Measurements from ENCODE around the gene CPB2.

The CPB2 gene, protein sequence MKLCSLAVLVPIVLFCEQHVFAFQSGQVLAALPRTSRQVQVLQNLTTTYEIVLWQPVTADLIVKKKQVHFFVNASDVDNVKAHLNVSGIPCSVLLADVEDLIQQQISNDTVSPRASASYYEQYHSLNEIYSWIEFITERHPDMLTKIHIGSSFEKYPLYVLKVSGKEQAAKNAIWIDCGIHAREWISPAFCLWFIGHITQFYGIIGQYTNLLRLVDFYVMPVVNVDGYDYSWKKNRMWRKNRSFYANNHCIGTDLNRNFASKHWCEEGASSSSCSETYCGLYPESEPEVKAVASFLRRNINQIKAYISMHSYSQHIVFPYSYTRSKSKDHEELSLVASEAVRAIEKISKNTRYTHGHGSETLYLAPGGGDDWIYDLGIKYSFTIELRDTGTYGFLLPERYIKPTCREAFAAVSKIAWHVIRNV

DNA sequence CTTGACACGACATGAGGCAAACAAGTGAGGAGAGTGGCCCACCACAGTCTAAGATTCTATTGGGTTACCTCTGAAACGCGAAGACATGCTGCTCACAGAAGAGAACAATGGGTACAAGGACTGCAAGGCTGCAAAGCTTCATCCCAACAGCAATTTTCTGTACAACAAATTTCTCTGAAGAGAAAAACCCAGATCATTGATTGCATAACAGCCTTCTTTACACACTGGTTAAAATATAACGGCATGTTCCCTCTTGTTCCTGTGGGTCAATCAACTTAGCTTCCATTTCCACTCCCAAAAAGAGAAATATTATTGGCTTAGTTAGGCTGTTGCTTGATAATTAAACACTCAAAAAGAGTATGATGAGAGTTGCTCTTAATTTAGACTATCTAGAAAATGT, at the start of gene CPB2:
Gene CPB2 (minus strand): TSS at position 166 of the 400 bp plus-strand sequence. CDS start 24 bp downstream, at position 142.
- DNase-seq: no peak

DNA sequence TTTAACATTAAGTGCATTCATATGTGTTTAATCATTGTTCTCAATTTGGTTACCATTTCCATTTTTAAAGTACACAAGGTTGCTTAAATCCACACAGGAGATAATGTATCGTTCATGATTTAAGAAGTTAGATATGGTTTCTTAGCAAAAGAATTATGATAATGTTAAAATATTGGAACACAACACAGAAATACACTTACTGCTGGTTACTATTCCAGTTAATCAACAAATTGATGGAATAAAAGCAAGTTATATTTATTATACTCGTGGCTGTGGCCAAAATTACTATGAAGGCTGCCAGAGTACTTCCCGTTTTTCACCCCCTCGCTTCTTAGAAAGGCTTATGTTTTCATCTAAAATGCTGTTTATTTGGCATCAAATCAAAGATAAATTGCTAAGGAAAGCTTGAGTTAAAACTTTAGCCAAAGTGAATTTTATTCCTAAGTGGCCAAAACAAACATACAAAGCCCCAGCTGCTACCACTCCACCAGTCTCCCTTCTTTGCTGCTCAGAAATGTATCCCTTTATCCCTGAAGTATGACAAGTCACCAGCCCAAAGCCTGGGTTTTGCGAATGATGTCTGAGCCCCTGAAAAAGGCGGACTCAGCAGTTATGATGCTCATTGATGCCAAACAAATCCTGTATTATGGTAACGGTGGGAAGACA, 49.4 kb upstream of the CPB2 start:
- DNase-seq: no peak

DNA sequence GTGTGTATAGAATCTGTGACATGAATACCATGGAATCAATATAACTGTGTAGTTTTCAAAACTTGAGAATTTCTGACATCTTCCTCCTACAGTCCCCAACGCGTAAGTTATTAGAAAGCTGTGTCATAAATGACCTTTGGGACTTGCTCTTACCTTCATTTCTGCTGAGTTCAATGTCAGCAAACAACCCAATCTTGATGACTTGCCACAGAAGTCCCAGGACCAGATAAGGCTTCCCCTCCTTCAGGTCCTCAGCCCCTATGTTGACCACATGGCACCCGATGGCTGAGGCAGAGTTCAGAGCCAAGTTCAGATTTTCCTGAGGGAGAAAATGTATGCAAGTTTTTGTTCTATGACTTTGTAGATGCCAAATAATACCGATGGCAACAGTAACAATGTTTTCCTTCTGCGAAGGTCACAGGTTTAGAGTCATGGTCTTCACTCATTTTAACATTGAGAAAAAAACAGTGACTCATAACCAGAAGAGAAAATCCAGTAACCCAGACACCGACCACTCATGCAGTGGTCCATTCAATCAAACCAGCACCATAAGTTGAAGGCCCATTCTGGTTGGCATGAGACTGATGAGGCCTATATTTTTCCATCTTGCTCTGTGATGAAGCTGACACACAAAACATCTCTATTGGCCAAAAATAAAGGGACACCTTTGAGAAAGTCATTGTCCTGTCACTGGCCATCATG, 47.9 kb upstream of the CPB2 start:
- no peak for DNase-seq

DNA sequence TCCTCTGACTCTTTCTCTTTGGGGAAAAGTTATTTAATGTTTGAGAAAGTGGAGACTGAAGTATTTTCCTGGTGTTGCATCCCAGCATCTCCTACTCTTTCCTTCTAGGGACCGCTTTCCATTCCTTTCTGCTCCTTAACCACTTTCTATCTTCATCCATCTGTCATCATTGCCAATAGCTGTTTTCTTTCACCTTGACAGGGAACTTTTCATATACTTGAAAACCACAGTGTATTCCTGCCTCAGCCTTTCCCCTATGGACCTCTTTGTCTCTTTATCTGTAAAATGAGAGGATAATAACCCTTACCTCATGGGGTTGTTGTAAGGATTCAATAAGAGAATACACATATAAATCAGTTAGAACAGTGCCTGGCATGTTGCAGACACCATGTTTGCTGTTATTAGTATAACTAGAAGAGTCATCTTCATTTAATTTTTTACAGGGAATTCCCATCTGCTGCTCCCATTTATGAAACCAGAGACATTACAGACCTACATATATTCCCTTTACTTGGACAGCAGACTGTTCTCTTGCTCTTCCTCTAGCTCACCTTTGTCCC, 45.4 kb upstream of the CPB2 start:
- DNase-seq: no peak

DNA sequence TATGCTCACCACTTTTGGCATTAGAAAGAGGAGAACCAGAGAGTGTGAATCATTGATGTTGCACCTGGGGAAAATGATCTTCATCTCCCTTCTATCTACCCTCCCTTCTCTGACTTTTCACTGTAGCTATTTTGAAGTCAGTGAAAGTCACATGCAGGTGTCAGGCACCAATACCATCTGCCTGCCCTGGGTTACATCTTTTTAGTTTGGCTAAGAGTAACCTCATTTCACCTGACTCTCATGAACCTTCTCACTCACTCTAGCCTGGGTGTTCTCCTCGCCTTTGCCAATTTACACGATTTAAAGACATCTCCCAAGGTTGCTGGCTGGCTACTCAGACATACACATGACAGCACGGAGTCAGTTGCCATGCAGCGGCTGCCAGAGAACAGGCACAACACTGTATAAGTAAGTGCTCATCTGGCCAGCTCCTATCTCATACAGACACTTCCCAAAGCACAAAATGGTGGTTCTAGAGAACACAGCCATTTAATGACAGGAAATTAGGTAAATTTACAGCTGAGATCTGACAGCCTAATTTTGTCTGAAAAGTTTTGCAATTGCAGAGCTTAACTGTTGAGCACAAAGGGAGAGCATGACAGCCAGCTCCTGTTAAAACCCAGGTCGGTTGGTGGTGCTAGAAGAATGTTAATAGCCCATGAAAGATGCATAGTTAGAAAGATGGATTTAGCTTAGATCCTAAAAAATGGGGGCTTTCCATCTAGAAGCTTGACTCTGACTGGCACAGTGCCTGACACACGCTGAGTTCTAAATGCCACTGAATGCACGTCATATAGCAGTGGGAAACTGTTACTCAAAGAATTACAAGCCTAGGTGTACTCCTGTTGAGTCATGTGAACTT, 44.7 kb upstream of the CPB2 start:
- DNase-seq: no peak

DNA sequence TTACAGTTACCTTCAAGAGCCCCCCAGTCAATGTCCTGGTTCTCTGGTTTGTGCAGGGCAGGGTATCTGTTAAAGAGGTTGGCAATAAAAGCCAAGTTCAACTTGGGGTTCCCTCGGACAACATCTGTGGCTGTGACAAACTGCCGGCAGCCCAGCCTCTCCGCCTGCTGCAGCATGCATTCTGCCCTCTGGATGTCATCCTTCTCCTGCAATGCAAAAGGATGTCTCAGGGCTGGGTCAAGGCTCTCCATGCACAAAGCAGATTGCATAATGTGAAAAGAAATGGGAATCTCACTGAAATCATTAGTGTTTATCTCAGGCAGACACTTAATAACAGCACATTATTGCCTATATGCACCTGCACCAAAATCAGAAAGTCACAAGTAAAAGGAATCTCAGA, 42.1 kb upstream of the CPB2 start:
- no peak for DNase-seq

DNA sequence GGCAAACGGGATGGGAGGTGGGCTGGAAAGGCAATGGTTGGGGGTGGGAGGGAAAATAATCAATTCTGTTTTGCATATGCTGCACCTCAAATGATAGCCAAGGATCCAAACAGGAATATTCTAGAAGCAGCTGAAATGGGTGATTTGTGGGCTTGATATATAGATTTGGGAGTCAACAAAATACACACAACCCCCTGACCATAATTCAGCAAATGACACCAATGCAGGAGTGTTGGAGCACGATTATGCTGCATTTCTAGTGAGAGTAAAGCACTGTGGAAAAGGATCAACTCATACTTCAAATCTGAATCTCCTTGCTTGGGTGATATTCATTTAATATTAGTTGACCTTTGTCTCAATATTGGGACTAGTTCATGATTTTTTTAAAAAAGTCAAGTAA, 41.1 kb upstream of the CPB2 start:
- no peak for DNase-seq

DNA sequence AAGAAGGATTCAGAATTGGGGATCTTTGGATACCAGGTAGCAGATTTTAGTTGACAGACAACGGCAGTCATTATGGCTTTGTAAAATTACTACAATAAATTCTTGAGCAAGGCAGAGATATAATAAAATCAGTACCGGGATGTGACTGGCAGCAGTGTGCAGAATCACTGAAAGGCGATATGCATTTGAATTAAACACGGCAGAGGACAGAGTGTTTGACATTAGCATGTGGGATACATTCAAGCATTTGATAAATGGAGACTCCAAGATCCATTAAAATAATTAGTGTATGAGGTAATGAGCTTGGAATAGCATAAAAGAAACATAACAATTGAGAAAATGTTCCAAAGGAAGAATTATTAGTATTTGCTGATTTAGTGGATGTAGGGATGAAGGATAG, 40.3 kb upstream of the CPB2 start:
- no peak for DNase-seq

DNA sequence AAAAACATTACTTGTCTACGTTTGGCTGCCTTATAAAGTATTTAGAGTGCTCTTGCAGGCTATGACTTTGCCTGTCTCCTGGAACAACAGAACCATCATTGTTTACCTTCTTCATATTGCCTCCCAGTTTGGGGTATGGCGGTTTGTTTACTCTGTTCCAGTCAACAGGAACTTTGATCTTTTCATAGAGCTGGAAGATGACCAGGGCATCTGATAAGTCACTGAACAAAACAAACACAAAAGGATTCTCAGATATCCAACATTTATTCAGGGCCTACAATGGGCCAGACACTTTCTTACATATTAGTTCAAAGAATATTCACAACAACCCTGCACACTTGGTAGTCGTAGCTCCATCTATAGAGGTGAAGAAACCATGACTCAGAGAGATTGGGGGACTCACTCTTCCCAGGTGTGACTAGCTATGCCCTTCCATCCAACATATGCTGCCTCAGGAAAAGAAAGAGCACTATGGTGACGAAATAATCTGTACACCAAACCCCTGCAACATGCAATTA, 38.4 kb upstream of the CPB2 start:
- DNase-seq: no peak

DNA sequence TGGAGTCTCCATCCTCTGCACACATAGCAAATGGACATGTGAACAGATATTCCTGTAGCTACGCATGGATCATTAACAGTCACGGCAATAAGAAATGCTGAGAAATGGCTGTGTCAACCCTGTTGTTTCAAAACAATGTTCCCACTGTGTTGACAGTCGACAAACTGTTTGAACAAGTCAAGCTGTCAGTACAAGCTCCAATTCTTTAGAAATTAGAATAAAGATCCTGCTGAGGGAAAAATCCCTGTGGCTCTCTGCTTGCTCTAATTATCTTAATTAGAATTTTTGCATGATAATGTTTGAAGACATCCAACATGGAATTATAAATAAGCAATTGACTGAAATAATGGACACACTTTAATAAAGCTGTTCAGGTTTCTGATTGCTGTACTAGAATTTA, 37.9 kb upstream of the CPB2 start:
- DNase-seq: no peak

DNA sequence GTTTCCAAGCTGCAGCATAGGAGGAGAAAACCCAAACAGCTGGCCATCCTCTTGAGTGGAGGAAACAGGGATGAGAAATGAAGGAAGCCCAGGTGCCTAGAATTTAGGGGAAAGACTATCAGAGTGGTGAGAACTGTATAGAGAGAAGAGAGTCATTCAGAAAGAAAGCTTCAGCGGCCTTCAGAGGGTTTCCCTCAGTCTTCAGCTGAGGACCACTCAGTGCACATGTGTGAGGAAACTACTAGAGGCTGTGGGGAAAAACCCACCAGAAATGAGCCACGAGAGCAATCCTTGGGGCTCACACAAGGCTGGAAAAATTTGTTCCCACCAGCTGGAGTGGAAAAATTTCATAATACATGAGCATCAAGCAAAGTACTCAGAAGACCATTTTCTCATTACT, 35.2 kb upstream of the CPB2 start:
- no peak for DNase-seq

DNA sequence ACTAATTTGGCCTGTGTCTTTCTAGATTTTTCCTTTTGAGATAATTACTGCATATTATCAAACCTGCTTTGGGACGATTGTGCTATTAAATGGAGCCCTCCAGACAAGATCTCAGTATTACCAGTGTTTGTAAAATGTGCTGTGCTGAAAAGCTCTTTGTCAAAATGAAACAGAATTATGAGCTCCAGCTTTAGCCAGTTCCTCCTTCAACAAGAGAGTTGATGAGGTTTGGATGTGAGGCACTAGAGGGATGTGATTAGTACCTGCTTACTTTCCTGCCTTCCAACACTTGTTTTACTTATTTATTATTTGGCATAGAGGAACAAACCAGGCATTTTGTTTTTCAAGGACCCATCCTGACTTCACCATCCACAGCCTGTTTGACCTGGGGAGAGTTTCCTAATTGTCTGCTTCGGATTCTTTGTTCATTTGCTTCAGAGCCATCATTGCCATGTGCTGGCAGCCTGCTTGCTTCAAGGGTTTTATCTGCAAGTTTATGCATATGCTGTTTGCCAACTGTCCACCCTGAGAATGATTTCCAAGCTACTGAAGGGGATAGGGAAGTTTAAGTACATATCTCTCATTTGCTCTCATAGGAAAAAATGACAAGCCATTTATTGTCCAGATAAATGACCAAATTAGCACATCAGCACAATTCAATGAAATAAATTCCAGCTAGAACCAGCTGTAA, 32.9 kb upstream of the CPB2 start:
- DNase-seq: no peak

DNA sequence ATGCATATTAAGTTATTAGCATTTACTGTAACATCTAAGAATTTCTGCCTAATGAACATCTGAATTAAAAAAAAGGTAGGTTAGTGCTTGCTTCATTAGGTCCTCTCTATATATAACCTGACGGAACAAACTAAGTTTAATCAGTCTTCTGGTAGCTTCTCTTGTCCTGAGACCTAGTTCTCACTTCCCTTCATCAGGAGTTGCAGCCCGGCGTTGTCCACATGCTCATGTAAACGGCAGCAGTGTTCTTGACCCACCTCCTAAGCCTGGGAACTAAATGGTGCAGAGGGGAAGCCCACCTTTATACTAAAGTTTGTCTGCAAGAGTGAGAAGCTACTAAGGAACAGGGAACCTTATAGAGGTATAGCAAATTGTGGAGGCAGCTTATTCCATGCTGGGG, 31.9 kb upstream of the CPB2 start:
- DNase-seq: no peak

DNA sequence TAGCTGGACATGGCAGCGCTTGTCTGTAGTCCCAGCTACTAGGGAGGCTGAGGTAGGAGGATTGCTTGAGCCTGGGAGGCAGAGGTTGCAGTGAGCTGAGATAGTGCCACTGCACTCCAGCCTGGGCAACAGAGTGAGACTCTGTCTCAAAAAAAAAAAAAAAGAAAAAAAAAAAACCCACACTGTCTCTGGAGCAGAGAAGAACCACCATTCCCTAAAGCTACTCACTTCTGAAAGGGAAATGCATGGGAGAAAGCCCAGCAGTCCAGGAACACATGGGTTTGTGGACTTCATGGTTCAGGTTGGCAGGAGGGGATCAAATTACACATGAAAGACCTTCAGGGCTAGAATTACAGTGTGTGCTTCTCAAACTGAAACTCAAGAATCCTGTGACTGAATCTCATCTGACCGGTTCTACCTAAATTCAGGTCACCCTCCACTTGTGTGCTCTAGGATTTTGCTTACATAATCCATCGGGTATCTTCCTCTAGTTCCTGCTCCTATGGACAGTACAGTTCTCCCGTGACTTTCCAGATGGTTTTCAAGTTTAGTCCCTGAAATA, 30.2 kb upstream of the CPB2 start:
- DNase-seq: no peak

DNA sequence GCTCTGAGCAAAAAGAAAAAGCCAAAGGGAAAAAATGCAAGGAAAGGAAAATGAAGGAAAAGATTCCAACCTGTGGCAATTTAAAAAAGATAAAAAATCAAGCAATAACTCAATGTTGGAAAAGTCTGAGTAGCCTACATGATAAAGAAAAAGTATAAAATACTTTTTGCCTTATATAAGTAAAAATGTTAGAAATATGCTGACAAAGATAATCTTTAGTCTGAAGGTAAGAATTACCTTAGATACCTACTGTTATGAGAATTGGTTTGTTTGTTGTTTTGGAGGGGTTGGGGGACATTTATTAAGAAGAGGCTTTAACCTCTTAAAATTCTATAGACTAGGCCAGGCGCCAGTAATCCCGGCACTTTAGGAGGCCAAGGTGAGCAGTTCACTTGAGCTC, 29.7 kb upstream of the CPB2 start:
- DNase-seq: no peak

DNA sequence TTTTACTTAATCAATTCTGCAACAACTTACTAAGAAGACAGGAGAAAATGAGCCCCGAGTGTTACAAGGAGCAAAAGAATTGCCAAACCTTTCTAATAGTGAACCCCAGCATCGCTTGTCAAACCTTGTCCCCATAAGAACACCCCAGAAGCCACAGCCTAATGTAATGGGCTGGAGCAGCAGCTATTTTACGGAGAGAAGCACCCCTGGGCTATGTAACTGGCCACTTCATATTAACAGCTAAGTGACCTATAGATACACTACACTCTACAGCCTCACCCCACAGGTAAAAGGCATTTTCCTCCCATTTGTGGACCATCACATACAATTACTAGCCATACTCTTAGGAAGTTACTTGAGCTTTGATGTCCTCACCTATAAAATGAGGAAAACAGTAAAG, 27.3 kb upstream of the CPB2 start:
- no peak for DNase-seq

DNA sequence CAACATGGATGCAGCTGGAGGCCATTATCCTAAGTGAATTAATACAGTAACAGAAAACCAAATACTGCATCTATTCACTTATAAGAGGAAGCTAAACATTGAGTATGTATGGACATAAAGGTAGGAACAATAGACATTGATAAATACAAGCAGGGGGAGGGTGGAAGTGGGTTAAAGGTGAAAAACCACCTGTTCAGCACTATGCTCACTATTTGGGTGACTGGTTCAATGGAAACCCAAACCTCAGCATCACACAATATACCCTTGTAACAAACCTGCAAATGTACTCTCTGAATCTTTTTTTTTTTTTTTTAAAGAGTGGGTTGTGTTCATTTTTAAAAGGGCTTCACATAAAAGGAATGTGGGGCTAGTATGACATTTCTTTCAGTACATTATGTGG, 26.9 kb upstream of the CPB2 start:
- DNase-seq: no peak

DNA sequence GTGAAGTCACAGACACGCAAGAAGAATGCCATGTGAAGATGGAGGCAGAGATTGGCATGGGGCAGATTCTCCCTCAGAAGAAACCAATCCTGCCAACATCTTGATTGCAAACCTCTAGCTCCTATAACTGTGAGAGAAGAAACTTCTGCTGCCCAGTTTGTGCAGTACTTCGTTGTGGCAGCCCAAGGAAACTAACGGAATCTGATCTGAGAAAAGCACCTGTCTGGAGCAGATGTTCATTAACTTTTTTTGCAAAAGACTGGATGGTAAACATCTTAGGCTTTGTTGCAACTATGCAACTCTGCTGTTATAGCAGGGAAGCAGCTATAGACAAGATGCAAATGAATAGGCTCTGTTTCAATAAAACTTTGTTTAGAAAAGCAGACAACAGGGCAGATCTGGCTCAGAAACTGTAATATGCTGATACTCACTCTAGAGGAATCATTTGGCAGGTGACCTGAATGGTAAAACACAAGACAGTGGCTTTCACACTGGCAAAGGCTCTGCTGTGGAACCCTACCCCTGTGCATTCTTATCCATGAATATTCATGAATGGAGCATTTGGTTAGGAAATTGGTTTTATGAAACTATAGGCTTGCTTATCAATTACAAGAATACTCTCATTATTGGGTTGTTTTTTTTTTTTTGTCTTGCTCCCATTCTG, 25.3 kb upstream of the CPB2 start:
- DNase-seq: no peak

DNA sequence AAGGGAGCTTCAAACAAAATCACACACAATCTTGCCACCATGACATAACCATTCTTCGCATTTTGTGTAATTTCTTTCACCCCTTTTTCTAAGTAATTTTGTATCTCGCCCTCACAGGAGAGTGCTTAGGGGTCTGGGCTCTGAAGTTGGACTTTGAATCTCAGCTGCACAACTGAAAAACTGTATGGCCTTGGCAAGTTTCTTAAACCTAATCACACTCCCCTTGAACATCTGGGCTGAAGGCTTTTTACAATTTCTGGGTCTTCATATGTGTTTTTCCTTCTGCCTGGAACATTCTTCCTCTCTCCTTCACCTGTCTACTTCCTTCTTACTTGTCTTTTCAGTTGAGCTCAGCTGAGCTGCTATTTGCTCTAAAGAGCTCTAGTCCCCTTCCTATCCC, 24.3 kb upstream of the CPB2 start:
- DNase-seq: no peak

DNA sequence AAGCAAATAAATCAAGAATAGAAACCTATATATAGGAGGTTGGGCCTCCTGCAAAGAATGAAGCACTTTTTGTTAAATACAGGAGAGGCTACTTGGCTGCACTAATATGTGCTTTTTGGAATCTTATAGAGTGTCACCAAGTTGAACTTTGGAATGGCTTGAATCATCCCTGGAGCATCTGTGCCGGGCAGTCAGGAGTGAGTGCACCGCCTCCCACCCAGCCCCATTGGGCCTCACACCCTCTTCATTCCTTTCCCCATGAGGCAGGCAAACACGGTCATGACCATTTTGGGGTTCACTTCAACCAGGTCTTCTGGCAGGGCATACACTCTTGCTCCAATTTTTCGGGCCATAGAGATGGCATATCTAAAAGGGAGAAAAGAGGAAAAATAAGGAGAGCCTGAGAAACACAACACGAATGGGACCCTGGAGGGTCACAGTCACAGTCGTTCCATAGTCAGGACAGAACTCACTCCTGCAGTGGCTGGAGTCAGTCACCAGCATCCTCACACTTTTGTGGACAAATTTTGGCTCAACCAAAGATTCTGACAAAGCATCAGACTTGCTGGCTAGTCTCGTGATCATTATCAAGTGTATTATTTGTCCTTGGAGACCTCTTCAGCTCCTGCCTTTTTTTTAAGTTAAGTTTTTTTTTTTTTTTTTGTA, 22.7 kb upstream of the CPB2 start:
- no peak for DNase-seq

Measured in right hindlimb (tissue), 1 donor.